ENCODE data around the gene CEP112. TPM values are rescaled to one million over a fixed set of nuclear protein-coding genes. Genes with fewer than 3 reads are reported as not detected.

Gene CEP112
- total and polyA plus RNA-seq, 2 of the 8 experiments (the other 6 are each of a cell fraction or from before 2014, with no cell fraction given) = 0.62 to 3.1 TPM

GRCh38 chr17:65745241-65745640 is 446.7 kb downstream of the CEP112 start (continued):
- TF ChIP-seq RBBP5 (IDR thresholded peaks at IDR 0.05; ENCODE audit: borderline replicate concordance, low read depth, low read length) = no peak
- no peak for TF ChIP-seq GTF2F1 (IDR thresholded peaks at IDR 0.05; ENCODE audit: borderline replicate concordance, low read depth, low read length)
- no peak for TF ChIP-seq BCL11A (IDR thresholded peaks at IDR 0.05; ENCODE audit: low read depth in 2 of 2, low read length in 2 of 2)
- TF ChIP-seq CHD1 (IDR thresholded peaks at IDR 0.05; ENCODE audit: low read depth, low read length) = no peak
- TF ChIP-seq SIX5 (IDR thresholded peaks at IDR 0.05; ENCODE audit: low read depth, low read length) = no peak
- TF ChIP-seq CBX5 (IDR thresholded peaks at IDR 0.05; ENCODE audit: low read depth, low read length) = no peak

All from H1 (cell line).